GM23248 (cell line): Measurements from ENCODE around the gene CD164L2.
"Not testable (repeated sequence)": the region's sequence is repeated elsewhere in the genome, so short reads cannot be mapped to it uniquely, and the experiment has no call there.

Experiments used
- EZH2 ChIP-seq: fragments of 200-600 bp; sonication (generic); IDR thresholded peaks from 2 replicates; pipeline ENCODE4 v1.6.1; 2018; ENCODE audit warnings: antibody characterized with exemption, mild to moderate bottlenecking; ENCODE audit not compliant: insufficient read depth, poor library complexity, severe bottlenecking
- EZH2phosphoT487 ChIP-seq: fragments of 200-600 bp; sonication (generic); IDR thresholded peaks from 2 replicates; pipeline ENCODE4 v1.6.1; 2018; ENCODE audit warnings: antibody characterized with exemption, moderate library complexity, mild to moderate bottlenecking, low read depth; ENCODE audit not compliant: insufficient read depth

DNA sequence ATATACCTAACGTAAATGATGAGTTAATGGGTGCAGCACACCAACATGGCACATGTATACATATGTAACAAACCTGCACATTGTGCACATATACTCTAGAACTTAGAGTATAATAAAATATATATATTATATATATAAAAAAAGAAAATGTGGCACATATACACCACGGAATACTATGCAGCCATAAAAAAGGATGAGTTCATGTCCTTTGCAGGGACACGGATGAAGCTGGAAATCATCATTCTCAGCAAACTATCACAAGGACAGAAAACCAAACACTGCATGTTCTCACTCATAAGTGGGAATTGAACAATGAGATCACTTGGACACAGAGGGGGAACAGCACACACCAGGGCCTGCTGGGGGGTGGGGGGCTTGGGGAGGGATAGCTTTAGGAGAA is 1.7 kb upstream of the CD164L2 start:
- not testable (repeated sequence) for TF ChIP-seq EZH2phosphoT487, EZH2
